SH-SY5Y (cell line): ENCODE data around the gene NUFIP1.

Experiments
- GATA2 ChIP-seq: IDR thresholded peaks from 2 replicates; pipeline ENCODE4 v1.6.1; 2011; ENCODE audit warnings: mild to moderate bottlenecking, low read depth, low read length
- GATA3 ChIP-seq: IDR thresholded peaks from 2 replicates; pipeline ENCODE4 v1.6.1; 2011; ENCODE audit warnings: low read depth, mild to moderate bottlenecking, low read length, moderate library complexity

NUFIP1 gene

DNA sequence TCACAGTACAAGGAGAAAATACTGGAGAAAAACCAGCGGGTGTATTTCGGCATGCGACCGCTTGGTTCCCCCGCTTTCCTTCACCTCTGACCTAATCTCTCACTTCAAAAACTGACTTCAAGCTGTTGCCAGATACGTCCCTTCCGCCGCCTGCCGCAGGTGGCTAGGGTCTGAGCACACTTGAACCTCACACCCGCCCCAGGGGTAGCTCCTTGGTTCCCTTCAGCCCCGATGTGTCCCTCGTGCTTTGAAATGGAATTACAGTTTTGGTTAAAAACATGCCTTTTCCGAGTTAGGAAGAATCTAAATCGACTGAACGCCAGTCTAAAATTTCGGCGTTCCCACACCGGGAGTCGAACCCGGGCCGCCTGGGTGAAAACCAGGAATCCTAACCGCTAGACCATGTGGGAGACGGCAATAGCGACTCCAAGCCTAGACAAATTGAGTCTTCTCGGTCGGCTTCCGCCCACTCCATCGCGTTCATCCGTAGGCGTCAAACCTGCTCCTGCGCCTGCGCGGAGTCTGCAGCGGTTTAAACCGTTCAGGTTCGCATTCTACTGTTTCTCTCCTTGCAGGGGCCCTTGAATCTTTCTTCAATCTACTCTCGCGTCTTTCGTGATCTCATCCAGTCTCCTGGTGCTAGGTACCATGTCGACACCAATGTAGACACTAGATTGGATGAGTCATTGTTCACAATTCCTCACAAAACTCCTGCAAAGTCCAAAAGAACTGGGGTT, 71.5 kb downstream of the NUFIP1 start:
- TF ChIP-seq GATA2 (no peak), GATA3 (no peak)

DNA sequence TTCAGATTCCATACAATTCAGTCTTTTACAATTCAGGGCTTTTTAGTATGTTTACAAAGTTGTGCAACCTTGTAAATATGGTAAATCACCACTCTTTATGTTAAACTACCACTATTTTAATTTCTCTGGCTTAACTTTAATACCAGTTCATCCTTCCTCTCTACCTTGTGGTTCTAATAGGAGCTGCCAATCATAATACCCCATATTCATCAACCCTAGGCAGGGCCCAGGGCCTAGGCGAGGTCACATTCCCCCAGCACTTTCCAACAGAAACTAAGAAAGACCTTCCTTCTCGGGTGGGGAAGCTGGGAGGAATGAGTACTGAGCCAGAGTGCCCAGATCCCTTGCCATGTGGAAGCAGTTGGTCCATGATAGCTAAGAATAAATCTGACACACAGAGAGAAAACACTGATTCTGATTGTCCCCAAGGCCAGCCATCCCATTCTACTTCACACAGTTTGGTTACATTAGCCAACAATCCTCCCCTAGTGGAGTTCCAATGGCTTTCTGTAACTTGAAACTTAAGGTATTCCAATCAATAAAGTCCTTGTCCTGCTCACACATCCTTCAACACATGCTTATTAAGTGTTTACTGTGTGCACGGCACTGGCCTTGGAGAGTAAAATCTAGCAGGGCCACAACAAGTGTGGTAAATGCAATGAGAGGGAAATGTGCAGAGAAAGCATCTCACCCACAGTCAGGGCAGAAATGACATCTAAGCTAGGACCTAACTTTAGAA, 76.8 kb downstream of the NUFIP1 start:
- TF ChIP-seq GATA3 (no peak), GATA2 (no peak)

DNA sequence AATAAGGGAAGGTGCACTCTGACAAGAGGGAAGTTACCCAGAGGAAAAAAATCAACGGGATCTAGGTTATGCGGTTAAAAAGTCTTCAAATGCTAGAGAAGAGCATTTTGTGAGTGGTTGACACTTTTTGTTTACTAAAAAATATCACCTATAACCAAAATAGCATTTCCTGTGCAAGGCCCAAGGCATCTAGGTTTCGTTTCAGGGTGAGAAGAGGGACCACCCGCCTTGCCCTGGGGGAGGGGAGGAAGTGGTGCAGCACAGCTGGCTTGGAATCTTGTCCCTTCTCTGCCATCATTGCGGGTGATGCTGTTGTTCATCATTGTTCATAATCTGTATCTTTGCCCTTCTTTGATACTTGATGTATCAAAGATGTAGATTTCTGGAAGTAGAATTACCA, 80.6 kb downstream of the NUFIP1 start:
- TF ChIP-seq GATA2 (no peak), GATA3 (no peak)

DNA sequence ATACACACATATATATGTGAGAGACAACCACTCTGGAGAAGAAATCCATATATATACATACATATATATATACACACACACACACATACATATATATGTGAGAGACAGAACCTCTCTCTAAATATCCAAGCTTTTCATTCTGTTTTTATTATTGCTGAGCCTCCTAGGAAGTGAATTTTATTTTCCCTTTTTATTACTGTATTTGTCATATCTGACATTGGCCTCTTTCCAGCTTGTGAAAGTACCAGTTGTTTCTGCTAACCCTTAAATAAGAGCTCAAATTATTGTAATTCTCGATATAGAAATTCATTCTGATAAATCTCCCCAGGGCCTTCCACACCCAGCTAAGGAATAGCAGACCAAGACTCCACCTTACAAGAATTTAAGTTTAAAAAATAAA, 81.0 kb downstream of the NUFIP1 start:
- no peak for TF ChIP-seq GATA2
- TF ChIP-seq GATA3 = no peak

DNA sequence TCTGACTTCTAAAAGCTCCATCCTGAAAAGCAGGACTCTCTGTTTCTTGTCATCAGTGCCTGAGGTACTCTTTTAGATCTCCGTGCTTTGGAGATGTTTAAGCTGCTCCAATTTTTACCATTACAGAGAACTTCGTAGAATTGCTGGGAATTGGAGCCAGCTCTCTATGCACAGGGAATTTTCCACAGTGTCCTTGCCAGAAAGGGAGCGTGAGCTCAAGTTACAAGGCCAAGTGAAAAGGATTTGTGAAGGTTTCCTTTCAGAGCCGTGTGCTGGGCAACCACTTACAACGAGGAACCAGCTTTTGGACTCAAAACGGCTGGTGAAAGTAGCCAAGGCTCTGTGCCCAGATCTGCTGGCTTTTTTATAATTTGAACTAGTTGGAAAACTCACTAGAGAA, 82.6 kb downstream of the NUFIP1 start:
- no peak for TF ChIP-seq GATA2
- no peak for TF ChIP-seq GATA3

DNA sequence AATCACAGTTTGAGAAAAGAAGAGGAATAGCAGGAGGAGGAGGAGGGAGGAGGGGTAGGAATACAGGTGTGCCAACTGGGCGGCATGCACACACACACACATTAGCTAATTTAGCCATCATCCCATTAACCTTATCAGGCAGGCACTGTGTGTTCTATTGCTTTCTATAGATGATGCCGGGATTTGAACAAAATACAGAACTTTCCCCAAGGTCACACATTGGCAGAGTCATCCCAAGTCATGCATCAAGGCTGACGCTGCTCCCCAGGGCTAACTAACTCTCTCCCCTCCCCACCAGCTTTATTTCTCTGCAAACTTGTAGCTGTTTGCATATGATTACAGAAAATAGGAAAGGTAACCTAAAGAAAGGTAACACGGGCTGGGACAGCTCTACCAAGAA, 83.0 kb downstream of the NUFIP1 start:
- TF ChIP-seq GATA2 = no peak
- no peak for TF ChIP-seq GATA3

DNA sequence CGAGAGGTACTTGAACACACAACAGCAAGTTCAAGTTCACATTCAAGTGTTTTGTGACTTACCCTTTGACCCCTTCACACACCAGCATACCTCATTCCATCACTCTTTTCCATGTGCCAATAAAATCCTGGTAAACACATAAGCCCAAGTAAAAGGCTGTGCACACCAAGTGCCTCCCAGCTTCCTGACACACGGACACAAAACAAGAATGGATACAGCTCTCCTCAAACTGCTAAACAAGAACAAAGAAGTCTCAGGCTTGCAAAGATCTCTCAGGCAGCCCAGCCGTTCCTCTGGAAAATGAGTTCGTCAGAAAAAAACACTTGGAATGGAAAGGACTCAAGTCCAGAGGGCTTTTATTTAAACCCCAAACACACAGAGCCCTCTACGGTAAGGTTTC, 83.7 kb downstream of the NUFIP1 start:
- no peak for TF ChIP-seq GATA3
- TF ChIP-seq GATA2 = no peak

DNA sequence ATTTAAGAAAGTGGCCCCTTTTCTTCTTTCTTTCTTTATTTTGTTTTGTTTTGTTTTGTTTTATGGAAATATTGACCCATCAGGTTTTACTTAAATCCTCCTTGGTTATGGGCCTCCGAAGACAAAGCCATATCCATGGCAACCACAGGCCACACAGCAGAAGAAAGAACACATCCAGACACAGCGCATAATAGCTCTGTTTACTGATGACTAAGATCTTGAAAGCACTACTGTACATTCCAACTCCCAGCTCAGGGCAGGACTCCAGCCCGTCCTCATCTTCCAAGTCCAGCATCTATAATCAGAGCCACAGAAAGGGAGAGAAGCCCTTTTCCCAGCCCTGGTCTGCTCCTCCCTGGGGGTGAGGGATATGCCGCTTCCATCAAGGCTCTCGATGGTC, 84.3 kb downstream of the NUFIP1 start:
- TF ChIP-seq GATA2 (no peak), GATA3 (no peak)

DNA sequence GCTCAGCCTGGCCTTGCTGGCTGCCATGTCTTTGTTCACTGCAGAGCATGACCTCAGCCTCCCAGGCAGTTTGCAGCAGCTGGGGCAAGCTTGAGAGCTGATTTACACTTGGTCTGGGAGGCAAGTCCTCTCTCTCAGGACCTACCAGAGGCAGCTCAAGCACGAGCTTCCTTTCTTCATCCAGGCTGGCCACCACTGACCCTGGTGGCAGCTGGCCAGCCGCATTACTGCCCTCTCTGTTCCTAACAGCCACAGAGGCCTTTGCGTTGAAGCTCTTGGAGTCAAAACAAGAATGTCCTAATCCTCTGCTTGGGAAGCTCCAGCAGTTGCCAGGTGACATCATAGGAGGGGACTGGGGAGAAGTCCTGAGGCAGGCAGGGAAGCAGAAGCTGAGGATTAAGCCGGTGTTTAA, 85.7 kb downstream of the NUFIP1 start:
- TF ChIP-seq GATA3 (no peak), GATA2 (no peak)

DNA sequence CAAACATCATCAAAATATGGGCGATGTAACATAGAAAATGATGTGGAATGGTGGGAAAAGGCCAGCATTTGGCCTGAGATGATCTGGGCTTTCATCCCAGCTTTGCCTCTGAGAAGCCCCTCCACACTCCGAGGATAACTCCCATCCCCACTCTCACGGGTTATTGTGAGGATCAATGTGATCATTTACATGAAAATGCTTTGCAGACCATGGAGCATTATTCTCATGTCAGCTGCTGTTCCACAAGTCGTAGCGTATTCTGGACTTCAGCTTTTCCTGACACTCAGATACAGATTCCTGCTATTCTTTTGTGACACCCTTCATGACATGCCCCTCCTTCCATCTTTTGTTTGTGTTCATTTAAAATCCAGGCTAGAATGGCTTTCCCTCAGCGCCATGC, 86.5 kb downstream of the NUFIP1 start:
- TF ChIP-seq GATA3 = no peak
- TF ChIP-seq GATA2 = no peak

DNA sequence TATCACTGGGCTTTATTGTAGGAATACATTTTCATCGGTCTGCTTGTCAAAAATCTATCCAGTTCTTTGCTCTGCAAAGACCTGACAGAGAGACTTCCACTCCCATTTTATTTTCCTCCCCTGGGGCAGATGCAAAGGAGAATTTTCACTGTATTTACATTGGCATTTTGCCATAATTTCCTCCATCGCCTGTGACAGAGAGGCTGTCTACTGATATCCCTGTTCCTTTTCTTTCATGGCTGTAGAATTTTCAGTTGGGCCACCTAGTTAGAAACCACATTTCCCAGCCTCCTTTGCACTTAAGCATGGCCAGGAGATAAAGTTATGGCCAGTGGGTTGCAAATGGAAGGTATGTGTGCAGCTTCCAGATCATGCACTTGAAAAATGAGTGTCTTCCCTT, 89.3 kb downstream of the NUFIP1 start:
- no peak for TF ChIP-seq GATA2
- no peak for TF ChIP-seq GATA3

DNA sequence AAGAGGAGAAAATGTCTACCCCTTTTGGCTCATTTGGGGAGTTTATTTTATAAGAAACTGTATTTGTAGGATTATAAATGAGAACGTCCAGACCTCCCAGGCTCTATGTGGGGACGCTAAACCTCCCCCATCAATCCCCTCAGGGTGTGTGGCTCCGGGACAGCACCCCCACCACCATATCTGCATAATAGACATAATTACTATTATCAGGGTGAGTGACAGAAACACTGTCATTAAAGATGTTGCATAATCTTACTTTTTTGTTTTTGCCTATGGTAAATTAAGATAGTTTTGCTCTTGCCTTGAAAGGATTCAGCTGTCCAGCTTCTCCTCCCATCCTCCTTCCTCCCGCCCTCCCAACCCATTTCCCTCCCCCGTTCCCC, 93.3 kb downstream of the NUFIP1 start:
- no peak for TF ChIP-seq GATA3
- TF ChIP-seq GATA2 = no peak

DNA sequence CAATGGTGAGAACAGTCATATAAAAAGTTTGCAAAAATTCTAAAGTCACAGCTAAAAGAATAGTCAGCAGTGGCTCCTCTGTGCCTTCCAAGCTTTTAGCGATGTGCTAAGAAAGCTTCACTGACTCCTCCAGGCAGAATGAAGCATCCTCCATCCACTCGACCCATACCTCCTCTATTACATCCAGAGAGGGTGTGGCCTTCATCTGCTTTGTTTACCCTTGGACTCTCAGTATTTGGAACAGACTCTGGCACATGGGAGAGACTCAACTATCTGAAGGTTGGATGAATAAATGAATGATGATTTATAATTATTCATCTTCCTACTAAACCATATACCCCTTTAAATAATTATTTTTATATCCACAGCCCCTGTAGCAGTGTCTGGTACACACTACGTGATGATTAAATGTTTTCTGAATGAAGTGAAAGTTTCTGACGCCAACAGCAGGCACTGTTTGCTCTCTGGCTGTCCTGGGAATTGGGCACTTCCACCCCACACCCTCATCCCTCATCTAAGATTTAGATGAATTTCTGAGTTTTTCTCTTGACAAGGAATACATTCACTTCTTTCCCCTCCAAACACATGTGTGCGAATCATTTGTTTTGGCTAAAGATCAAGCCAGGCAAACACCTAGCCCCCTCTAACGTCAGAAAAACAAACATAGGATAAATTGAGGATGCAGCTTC, 93.9 kb downstream of the NUFIP1 start:
- TF ChIP-seq GATA2 = no peak
- TF ChIP-seq GATA3 = no peak

DNA sequence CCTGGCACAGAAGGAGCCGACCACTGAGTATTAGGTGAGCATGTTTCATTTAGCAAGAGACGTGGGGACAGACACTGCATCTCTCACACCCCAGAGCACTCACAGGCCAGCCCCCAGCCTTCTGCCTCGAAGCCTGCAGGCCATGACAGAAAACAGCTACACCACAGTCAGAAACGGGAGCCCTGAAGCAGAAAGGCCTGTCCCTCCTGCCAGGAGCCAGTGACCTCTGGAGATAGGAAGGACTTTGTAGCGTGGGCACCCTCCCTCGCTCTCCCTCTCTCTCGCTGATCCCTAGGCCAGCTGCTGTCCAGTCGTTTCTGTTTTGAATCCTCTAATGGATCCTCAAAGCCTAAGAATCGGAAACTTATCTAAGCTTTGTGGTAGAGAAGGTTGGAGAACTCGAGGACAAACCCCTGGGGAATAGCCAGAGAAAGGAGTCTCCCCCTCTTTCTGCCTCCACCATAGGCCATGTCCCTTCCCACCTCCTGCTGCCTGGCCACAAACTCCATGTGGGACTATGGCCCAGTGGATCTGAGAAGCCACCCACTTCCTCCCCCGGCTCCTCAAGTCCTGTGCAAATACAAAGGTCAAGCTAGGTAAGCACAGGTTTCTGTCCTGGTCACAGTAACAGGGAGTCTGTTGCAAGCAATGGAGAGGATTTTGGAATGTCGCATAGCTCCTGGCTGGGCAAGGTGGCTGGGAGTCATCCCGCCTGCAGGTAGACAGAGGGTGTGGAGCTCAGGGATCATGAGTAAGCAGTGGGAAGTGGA, 95.1 kb downstream of the NUFIP1 start:
- no peak for TF ChIP-seq GATA3
- TF ChIP-seq GATA2 = no peak
